GM23338 (cell line): ENCODE data around the gene EEF1E1. TPM values are rescaled to one million over a fixed set of nuclear protein-coding genes. Genes with fewer than 3 reads are reported as not detected.

Experiments used
- ATAC-seq: fragments of 200-7000 bp; cut with Tn5 transposase; 3 replicates; pipeline ENCODE4 v1.9.1; 2020
- DNase-seq: peaks from one replicate; pipeline ENCODE4 v3.0.0-alpha.2; 2015; ENCODE audit warnings: low spot score
- H2AFZ ChIP-seq: fragments of 200-600 bp; sonication (generic); 2 replicates; pipeline ENCODE4 v1.8.0; 2016; ENCODE audit warnings: antibody characterized with exemption, mild to moderate bottlenecking, moderate library complexity
- H3F3A ChIP-seq: fragments of 200-600 bp; sonication (generic); replicated peaks from 2 replicates; pipeline ENCODE4 v1.8.0; 2017; ENCODE audit warnings: antibody characterized with exemption, mixed run types, low read depth
- H3K27ac ChIP-seq: fragments of 200-600 bp; sonication (generic); 2 replicates; pipeline ENCODE4 v1.6.1; 2016; ENCODE audit warnings: low read depth
- H3K27me3 ChIP-seq: fragments of 200-600 bp; sonication (generic); 2 replicates; pipeline ENCODE4 v1.8.0; 2016; ENCODE audit warnings: mild to moderate bottlenecking, mixed run types, moderate library complexity; ENCODE audit not compliant: insufficient read depth
- H3K36me3 ChIP-seq: fragments of 200-600 bp; sonication (generic); 2 replicates; pipeline ENCODE4 v1.8.0; 2016; ENCODE audit warnings: mild to moderate bottlenecking; ENCODE audit not compliant: insufficient read depth
- H3K4me1 ChIP-seq: fragments of 200-600 bp; sonication (generic); 2 replicates; pipeline ENCODE4 v1.8.0; 2016; ENCODE audit warnings: mild to moderate bottlenecking, moderate library complexity; ENCODE audit not compliant: insufficient read depth
- H3K4me2 ChIP-seq: fragments of 200-600 bp; sonication (generic); 2 replicates; pipeline ENCODE4 v1.7.1; 2017; ENCODE audit warnings: mixed run types
- H3K4me3 ChIP-seq: fragments of 200-600 bp; sonication (generic); 2 replicates; pipeline ENCODE4 v1.6.1; 2016; ENCODE audit warnings: mixed run types
- H3K79me2 ChIP-seq: fragments of 200-600 bp; sonication (generic); replicated peaks from 2 replicates; pipeline ENCODE4 v1.8.0; 2017; ENCODE audit warnings: mild to moderate bottlenecking; ENCODE audit not compliant: insufficient read depth
- H3K9me2 ChIP-seq: fragments of 200-600 bp; sonication (generic); 2 replicates; pipeline ENCODE4 v1.8.0; 2017; ENCODE audit not compliant: insufficient read depth
- H4K20me1 ChIP-seq: fragments of 200-600 bp; sonication (generic); replicated peaks from 2 replicates; pipeline ENCODE4 v1.8.0; 2017; ENCODE audit warnings: mild to moderate bottlenecking; ENCODE audit not compliant: insufficient read depth
- H3K27ac Mint-ChIP-seq: 2 replicates; pipeline ENCODE4 v1.8.0; 2020; ENCODE audit warnings: inconsistent platforms, mild to moderate bottlenecking, moderate library complexity, mixed read lengths
- H3K27me3 Mint-ChIP-seq: 3 replicates; pipeline ENCODE4 v1.8.0; 2022; ENCODE audit warnings: low read depth, mild to moderate bottlenecking, moderate library complexity, mixed read lengths, inconsistent platforms; ENCODE audit not compliant: insufficient read depth, poor library complexity
- H3K36me3 Mint-ChIP-seq: 3 replicates; pipeline ENCODE4 v1.8.0; 2021; ENCODE audit warnings: low read depth, mild to moderate bottlenecking, inconsistent platforms, moderate library complexity, mixed read lengths
- H3K4me1 Mint-ChIP-seq: 3 replicates; pipeline ENCODE4 v1.8.0; 2020; ENCODE audit warnings: mild to moderate bottlenecking, inconsistent platforms, mixed read lengths
- H3K4me3 Mint-ChIP-seq: 3 replicates; pipeline ENCODE4 v1.8.0; 2021; ENCODE audit warnings: moderate library complexity, mild to moderate bottlenecking, inconsistent platforms, mixed read lengths
- H3K9me3 Mint-ChIP-seq: 3 replicates; pipeline ENCODE4 v1.8.0; 2020; ENCODE audit warnings: moderate library complexity, mild to moderate bottlenecking, inconsistent platforms, mixed read lengths
- CREB1 ChIP-seq: fragments of 250-450 bp; sonication (Bioruptor Pico); IDR thresholded peaks from 2 replicates; pipeline ENCODE4 v1.5.0; 2020; ENCODE audit warnings: low read depth, mild to moderate bottlenecking, moderate library complexity
- CTCF ChIP-seq, 2 experiments: fragments of 200-600 bp in 1 of 2; sonication (generic) in 1 of 2; conservative IDR thresholded peaks; 2 replicates each; pipeline versions ENCODE4 v1.5.1 to v1.6.1; 2016 to 2017; ENCODE audit warnings: antibody characterized with exemption in 2 of 2, low read depth in 2 of 2, mild to moderate bottlenecking in 2 of 2, moderate library complexity in 1 of 2
- ETS1 ChIP-seq: IDR thresholded peaks from 2 replicates; pipeline ENCODE4 v1.6.1; 2016; ENCODE audit warnings: antibody characterized with exemption
- EZH2 ChIP-seq: fragments of 200-600 bp; sonication (generic); IDR thresholded peaks from one replicate; pipeline ENCODE4 v1.8.0; 2017; ENCODE audit warnings: antibody characterized with exemption, mild to moderate bottlenecking, low read depth; ENCODE audit not compliant: unreplicated experiment
- EZH2phosphoT487 ChIP-seq: fragments of 200-600 bp; sonication (generic); IDR thresholded peaks from one replicate; pipeline ENCODE4 v1.8.1; 2018; ENCODE audit warnings: antibody characterized with exemption; ENCODE audit not compliant: unreplicated experiment
- NANOG ChIP-seq: IDR thresholded peaks from 2 replicates; pipeline ENCODE4 v1.6.1; 2016; ENCODE audit warnings: antibody characterized with exemption, borderline replicate concordance
- POLR2AphosphoS5 ChIP-seq: IDR thresholded peaks from 2 replicates; pipeline ENCODE4 v1.6.1; 2016; ENCODE audit warnings: antibody characterized with exemption, low read depth
- REST ChIP-seq: IDR thresholded peaks from one replicate; pipeline ENCODE4 v1.6.1; 2018; ENCODE audit warnings: antibody characterized with exemption; ENCODE audit not compliant: unreplicated experiment
- STAT1 ChIP-seq: IDR thresholded peaks from one replicate; pipeline ENCODE4 v1.6.1; 2016; ENCODE audit warnings: antibody characterized with exemption; ENCODE audit not compliant: unreplicated experiment
- ZNF114 ChIP-seq: fragments of 250-450 bp; sonication (Bioruptor Pico); IDR thresholded peaks from 2 replicates; pipeline ENCODE4 v1.5.0; 2020; ENCODE audit warnings: mild to moderate bottlenecking, moderate library complexity
- ZNF331 ChIP-seq: fragments of 250-450 bp; sonication (Bioruptor Pico); IDR thresholded peaks from 2 replicates; pipeline ENCODE4 v1.5.0; 2020; ENCODE audit warnings: low read depth, mild to moderate bottlenecking, moderate library complexity
- polyA plus RNA-seq: library from polyadenylated mRNA; unstranded; fragments of >200 nt; fragmentation: Nextera tagmentation; extraction: Ambion mirVana; gene quantifications from 2 replicates; pipeline ENCODE4 v1.2.1, GENCODE V29; 2016
- total RNA-seq: library from RNA; depleted of rRNA; stranded (reverse); fragments of >200 nt; shearing (Covaris generic); gene quantifications from 2 replicates; pipeline ENCODE4 v1.2.3, GENCODE V29; 2014

Gene EEF1E1
- total and polyA plus RNA-seq, 2 experiments from 2014 or later: 298 to 317 TPM

GRCh38 chr6:8123236-8123635, 20.9 kb upstream of the EEF1E1 start (continued):
- TF ChIP-seq CTCF (conservative IDR thresholded peaks at IDR 0.05; ENCODE audit: low read depth in 2 of 2) (no peak), EZH2phosphoT487 (no peak), NANOG (no peak), ZNF114 (CRISPR knock-in tag) (no peak), STAT1 (no peak), REST (no peak), CREB1 (no peak), ZNF331 (CRISPR knock-in tag) (no peak), POLR2AphosphoS5 (no peak), EZH2 (no peak)

- Histone ChIP-seq H3K79me2 (no peaks in the 10 kb centered on the region), H3K4me3 (no peak overlapping the region), H3K9me2 (no peaks in the 10 kb centered on the region), H2AFZ (no peak overlapping the region), H3K27ac (no peak overlapping the region), H3K27me3 (no peaks in the 10 kb centered on the region), H3K4me1 (no peaks in the 10 kb centered on the region), H3F3A (no peaks in the 10 kb centered on the region), H3K4me2 (no peak overlapping the region), H3K36me3 (no peaks in the 10 kb centered on the region), H4K20me1 (no peaks in the 10 kb centered on the region)
- H3K4me3 Mint-ChIP-seq: no peak overlapping the region
- H3K9me3 Mint-ChIP-seq: no peaks in the 10 kb centered on the region; the same call in 2 of the 3 replicates
- H3K27me3 Mint-ChIP-seq: peaks cover 2% of the 10 kb centered on the region
- no peak overlapping the region for H3K27ac Mint-ChIP-seq
- no peaks in the 10 kb centered on the region for H3K36me3 Mint-ChIP-seq
- DNase-seq (no peak), ATAC-seq (no peak)
- H3K4me1 Mint-ChIP-seq: no peaks in the 10 kb centered on the region
- TF ChIP-seq EZH2: no peak
- TF ChIP-seq ZNF114 (CRISPR knock-in tag): no peak
- no peak for TF ChIP-seq ETS1
- TF ChIP-seq POLR2AphosphoS5: no peak
- TF ChIP-seq CTCF (conservative IDR thresholded peaks at IDR 0.05; ENCODE audit: low read depth in 2 of 2): no peak
Observed at GRCh38 chr6:8114956-8115355, 12.6 kb upstream of the EEF1E1 start.
